Hematopoietic multipotent progenitor cell treated with erythropoietin and hydrocortisone succinate and interleukin-3 and kit ligand, for 17 days (in vitro differentiated cells): ENCODE measurements around the gene SPEG.
"Not testable (repeated sequence)": the region's sequence is repeated elsewhere in the genome, so short reads cannot be mapped to it uniquely, and the experiment has no call there.

Experiments used
- DNase-seq: peaks from one replicate; pipeline ENCODE4 v3.0.0-alpha.2; 2015; ENCODE audit warnings: low spot score

Gene SPEG

GRCh38 chr2:219434718-219435525, at the start of gene SPEG:
TSS of gene SPEG (plus strand) at chr2:219434843. CDS start at chr2:219434978, 135 bp downstream.
- DNase-seq = no peak

DNA sequence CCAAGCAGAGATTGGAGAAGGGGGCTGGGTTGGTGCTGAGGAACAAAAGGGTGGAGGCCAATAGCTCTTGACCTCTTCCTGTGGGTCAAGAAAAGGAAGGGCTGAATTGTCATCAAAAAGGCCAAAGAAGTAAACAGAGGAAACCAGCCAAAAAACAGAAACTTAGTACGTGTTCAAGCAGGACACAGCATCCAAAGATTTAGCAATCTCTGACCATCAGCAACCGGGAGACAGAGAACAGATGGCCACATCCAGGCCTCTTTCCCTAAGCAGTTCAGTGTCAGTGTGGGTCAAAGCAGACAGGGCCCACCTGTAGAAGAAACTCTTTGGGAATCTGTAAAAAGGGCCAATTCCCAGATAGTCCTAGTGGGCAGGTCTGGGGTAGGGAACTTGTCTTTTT, 49.8 kb upstream of the SPEG start:
- no peak for DNase-seq

DNA sequence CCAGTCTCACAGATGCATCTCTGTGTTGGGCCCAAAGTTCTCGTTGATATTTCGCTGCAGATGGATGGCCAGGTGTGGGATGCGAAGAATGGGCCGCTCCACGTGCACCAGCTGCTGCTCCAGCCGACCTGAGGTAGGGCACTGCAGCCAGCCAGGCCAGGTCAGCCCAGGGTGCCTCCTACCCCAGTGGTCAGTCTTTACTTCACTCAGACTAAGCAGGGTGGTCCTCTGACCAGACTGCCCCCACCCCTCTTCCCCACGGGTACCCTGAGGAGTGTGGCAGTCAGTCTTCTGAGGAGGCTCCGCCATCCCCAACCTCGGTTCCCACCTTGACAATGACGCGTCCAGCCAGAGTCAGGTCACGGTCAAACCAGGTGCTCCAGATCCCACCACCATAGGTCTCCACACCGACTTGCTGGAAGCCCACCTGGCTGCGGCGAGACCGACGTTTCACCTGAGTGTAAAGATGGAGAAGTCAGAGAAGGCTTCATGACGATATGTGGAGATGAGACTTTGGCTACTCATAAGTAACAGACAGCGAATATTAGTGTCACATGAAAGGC, 48.6 kb upstream of the SPEG start:
- DNase-seq = no peak

GRCh38 chr2:219386532-219387280, 47.9 kb upstream of the SPEG start:
- DNase-seq = peak; percentile 15

- peak; percentile 94 for DNase-seq
Measured at GRCh38 chr2:219387306-219388120, 47.1 kb upstream of the SPEG start, which contains the start of gene DNPEP. TSS of gene DNPEP (minus strand) at chr2:219387912. CDS start at chr2:219387794, 118 bp downstream.

DNA sequence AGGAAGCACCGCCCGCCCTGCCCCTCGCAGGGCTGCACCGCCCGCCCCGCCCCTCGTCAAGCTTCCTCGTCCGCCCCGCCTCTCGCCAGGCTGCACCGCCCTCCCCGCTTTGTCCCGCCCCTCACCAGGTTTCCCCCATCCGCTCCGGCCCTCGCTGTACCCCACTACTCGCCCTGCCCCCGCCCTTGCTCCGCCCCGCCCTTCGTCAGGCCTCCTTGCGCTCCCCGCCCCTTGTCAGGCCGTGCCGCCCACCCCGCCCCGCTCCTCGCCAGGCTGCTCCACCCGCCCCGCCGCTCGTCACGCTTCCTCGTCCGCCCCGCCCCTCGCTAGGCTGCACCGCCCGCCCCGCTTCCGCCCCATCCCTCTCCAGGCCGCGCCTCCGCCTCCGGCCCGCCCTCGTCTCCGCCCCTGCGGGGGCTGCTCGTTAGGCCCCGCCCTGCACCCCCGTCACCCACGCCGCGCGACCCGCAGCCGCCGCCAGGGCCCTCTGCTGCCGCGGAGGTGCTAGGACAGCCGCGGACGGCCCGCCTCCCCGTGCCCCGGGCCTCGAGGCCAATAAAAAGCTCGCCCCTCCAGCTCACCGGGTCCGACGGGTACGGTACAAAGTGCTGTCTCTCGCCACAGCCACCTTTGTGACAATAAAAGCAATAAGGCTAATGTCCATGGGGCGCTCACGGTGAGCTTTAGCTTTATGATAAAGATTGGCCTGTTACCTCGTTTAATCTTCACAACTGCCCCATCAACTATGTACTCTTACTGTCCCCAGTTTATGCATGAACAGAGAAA, 46.3 kb upstream of the SPEG start:
- peak; percentile 96 for DNase-seq

DNA sequence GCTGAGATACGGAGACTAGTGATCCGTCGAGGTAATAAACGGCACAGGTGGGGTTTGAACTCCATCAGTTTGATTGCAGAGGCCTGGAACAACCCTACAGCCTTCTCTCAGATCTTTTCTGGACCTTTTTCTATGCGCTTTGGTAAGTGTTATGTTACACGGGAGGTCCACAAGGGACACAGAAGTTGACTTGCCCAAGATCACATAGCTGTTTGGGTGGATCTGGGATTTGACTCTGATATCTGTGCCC, 45.8 kb upstream of the SPEG start:
- DNase-seq = no peak

- DNase-seq = no peak
Measured at GRCh38 chr2:219392754-219393153, 41.9 kb upstream of the SPEG start.

DNA sequence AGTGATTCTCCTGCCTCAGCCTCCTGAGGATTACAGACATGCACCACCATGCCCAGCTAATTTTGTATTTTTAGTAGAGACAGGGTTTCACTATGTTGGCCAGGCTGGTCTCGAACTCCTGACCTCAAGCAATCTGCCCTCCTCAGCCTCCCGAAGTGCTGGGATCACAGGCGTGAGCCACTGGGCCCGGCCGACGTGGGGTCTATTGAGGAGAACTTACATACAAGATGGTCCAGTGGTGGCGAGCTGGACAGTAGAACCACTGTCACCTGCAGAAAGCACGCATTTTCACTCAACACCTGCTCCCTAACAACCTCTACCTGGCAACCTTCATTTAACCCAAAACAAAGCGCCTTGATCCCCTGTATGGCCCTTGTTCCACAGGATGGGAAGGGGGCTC, 39.6 kb upstream of the SPEG start:
- not testable (repeated sequence) for DNase-seq

GRCh38 chr2:219395609-219396008, 39.0 kb upstream of the SPEG start:
- no peak for DNase-seq

- no peak for DNase-seq
Measured at GRCh38 chr2:219396863-219397457, 37.7 kb upstream of the SPEG start.

- DNase-seq = no peak
Measured at GRCh38 chr2:219398721-219399363, 35.8 kb upstream of the SPEG start.

DNA sequence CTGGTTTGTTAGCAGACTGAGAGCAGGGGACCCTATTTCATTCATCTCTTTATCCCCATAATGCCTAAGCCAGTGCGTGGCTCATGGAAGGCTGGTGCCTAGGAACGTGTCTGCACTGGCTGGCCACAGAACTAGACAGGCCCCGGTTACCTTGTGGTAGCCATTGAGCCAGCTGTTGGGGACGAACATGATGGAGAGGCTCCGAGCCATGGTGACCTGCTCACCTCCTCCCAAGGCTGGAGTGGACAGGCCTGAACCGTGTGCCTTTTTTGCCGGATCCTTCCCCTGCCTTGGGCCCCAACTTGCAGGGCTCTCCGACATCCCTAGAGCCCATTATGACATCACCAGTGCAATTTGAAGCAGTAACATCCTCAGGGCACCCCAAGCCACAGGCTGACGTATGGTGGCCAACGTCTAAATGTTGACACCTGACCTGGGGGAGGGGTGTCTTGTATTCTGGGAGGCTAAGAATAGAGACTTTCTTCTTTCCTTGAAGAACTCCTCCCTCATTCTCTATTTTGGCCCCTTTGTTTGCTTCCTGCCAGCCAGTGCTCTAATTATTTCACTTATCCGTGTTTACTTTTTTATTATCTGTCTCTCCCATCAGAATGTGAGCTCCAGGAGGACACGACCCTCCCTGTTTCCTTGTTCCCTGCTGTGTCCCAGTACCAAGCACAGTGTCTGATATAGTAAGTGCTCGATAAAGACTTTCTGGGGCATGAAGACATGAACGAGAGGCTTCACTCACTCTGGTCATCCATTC, 34.7 kb upstream of the SPEG start:
- no peak for DNase-seq

- no peak for DNase-seq
Measured at GRCh38 chr2:219400562-219400961, 34.1 kb upstream of the SPEG start.

DNA sequence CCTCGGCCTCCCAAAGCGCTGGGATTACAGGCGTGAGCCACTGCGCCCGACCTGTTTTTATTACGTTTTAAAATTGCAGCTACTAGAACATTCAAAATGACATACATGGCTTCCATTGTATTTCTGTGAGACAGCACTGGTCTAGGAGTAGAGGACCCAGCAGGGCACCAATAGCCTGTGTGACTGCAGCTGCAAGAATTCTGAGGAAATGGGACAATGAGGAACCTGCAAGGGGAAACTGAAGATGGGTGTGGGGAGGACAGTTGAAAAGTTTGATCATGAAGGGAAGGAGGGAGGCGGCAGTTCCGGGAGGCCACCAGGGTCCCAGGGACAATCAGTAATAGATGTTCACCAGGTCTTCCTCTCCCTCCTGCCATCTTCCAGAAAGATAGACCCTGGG, 33.0 kb upstream of the SPEG start:
- DNase-seq = no peak

DNA sequence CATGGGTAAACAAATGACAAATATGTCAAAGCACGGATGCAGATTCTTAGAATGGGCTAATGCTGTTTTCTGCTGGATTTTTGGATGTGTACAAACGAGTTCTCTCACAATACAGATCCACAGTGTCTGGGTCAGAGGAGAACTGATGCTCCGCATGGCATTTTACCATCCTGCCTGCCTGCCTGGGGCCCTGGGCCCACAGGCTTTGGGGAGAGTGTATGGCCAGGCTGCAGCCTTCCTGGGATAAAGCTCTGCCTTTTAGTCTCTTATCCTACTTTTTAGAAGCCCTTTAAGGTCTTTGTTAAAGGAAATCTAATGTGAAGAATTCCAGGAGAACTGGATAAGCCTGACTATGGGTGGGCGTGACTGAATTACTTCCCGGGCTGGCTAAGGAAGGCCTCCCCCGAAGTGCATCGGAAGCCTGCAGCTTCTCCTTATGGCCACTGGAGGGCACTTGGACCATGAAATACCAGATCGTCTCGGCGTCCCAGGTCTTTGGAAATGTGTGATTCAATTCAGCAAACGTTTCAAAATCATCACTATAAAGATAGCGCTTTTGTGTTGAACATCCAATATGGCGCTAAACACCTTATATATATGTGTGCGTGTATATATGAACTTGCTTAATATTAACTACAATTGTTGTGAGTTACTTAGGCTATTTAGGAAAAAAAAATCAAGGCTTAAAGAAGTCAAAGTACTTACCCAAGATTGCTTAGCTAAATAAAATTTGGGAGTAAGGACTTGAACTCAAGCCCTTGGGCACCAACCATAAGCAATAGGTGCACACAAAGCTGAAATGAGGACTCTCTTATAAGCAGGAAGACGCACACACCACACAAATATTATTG, 31.8 kb upstream of the SPEG start:
- peak; percentile 50 for DNase-seq

- no peak for DNase-seq
Measured at GRCh38 chr2:219403861-219404260, 30.8 kb upstream of the SPEG start.

DNA sequence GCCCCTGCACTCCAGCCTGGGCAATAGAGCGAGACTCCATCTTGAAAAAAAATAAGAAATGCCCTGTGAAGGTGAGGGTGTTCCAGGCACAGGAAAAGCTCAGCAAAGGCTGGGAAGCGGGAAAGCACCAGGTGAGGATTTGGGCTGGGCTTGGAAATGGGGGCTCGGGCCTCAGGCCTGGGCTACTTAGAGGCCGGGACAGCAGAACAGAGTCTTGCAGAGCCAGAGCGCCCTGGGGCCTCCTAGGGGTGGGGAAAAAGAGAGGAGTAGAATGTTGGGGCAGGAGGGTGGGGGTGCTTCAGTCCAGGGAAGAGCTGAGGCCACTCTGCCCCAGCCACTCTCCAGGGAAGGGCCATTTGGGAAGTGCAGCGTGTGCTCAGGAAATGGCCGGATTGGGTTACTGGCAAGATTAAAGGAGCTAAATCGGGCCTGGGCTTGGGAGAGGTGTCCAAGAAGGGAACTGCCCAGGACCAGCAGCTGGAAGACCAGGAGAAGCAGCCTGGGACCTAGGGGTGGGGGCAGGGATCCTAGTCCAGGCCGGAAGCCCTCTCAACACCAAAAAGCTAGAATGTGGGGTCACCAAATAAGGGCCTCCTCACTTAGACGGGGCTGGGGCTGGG, 30.2 kb upstream of the SPEG start:
- DNase-seq = no peak
